GM21825 (cell line): ENCODE measurements around the gene CIPC.

ENCODE experiments used
- ATAC-seq: cut with Tn5 transposase; IDR thresholded peaks from one replicate; pipeline ENCODE4 v1.9.1; 2021; ENCODE audit warnings: mild to moderate bottlenecking, moderate library complexity; ENCODE audit not compliant: unreplicated experiment

Gene CIPC

GRCh38 chr14:77099425-77100167, 1.5 kb downstream of the CIPC start:
- ATAC-seq = no peak

GRCh38 chr14:77100961-77101360, 2.9 kb downstream of the CIPC start:
- no peak for ATAC-seq

- no peak for ATAC-seq
Observed at GRCh38 chr14:77102154-77102553, 4.1 kb downstream of the CIPC start.

GRCh38 chr14:77103475-77103874, 5.4 kb downstream of the CIPC start:
- ATAC-seq = no peak

- no peak for ATAC-seq
Observed at GRCh38 chr14:77103951-77104350, 5.9 kb downstream of the CIPC start.

GRCh38 chr14:77104393-77104792, 6.3 kb downstream of the CIPC start:
- ATAC-seq = no peak

GRCh38 chr14:77105145-77105939, 7.3 kb downstream of the CIPC start:
- no peak for ATAC-seq

- no peak for ATAC-seq
Observed at GRCh38 chr14:77106666-77107065, 8.6 kb downstream of the CIPC start.

- no peak for ATAC-seq
Observed at GRCh38 chr14:77107228-77107627, 9.2 kb downstream of the CIPC start.

GRCh38 chr14:77108753-77109152, 10.7 kb downstream of the CIPC start:
- no peak for ATAC-seq

GRCh38 chr14:77109656-77110055, 11.6 kb downstream of the CIPC start:
- no peak for ATAC-seq

GRCh38 chr14:77110286-77110685, 12.2 kb downstream of the CIPC start:
- ATAC-seq = no peak

- no peak for ATAC-seq
Observed at GRCh38 chr14:77111021-77111420, 13.0 kb downstream of the CIPC start.

- ATAC-seq = no peak
Observed at GRCh38 chr14:77113644-77114043, 15.6 kb downstream of the CIPC start.

GRCh38 chr14:77114609-77115008, 16.6 kb downstream of the CIPC start:
- ATAC-seq = no peak

- ATAC-seq = no peak
Observed at GRCh38 chr14:77116172-77116817, 18.2 kb downstream of the CIPC start.

GRCh38 chr14:77119851-77120250, 21.8 kb downstream of the CIPC start:
- ATAC-seq = no peak

GRCh38 chr14:77120771-77121743, 23.0 kb downstream of the CIPC start:
- peak; percentile 73 for ATAC-seq

- no peak for ATAC-seq
Observed at GRCh38 chr14:77122526-77123125, 24.6 kb downstream of the CIPC start.
